NCI-H1417 treated with DMSO at 0.1 percent for 48 hours (cell line): ENCODE results near the gene UBE2S.
"Not testable (repeated sequence)": the region's sequence is repeated elsewhere in the genome, so short reads cannot be mapped to it uniquely, and the experiment has no call there.

Experiments
- DNase-seq: peaks from one replicate; lab custom pipeline; 2025; lab: John Stamatoyannopoulos, UW

Gene UBE2S

DNA sequence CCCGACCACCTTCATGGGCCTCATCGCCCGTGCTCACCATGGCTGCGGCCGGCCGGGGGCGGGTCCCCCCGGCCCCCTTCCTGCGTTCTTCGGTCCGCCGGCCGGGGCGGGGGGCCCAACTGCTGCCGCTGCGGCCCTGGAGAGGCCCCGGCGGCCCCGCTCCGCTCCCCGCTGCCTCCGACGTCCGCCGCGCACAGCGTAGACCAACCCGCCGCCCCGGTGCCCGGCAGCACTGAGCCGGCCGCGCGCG, at the start of gene UBE2S:
Gene UBE2S (minus strand): TSS at position 239 of the 250 bp plus-strand sequence. CDS start 199 bp downstream, at position 40.
- DNase-seq = not testable (repeated sequence)

- DNase-seq = no peak
Observed at GRCh38 chr19:55456347-55456746, 48.8 kb upstream of the UBE2S start.

DNA sequence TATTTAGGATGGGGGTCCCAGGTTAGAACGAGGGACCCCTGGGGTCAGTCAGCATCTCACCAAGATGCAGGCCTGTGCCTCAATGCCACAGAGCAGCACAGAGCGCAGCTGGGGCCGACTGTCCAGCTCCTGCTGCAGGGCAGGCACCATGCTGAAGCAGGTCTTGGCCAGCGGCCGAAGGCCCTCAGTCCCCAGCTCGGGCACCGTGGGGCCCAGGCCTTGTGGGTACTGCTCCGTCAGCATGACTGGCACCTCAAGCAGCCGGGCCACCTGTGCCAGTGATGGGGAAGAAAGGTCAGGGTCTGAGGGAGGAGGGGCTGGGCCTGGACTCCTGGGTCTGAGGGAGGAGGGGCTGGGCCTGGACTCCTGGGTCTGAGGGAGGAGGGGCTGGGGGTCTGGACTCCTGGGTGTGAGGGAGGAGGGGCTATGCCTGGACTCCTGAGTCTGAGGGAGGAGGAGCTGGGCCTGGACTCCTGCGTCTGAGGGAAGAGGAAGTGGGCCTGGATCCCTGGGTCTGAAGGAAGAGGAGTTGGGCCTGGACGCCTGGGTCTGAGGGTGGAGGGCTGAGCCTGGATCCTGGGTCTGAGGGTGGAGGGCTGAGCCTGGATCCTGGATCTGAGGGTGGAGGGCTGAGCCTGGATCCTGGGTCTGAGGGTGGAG, 48.1 kb upstream of the UBE2S start:
- no peak for DNase-seq

DNA sequence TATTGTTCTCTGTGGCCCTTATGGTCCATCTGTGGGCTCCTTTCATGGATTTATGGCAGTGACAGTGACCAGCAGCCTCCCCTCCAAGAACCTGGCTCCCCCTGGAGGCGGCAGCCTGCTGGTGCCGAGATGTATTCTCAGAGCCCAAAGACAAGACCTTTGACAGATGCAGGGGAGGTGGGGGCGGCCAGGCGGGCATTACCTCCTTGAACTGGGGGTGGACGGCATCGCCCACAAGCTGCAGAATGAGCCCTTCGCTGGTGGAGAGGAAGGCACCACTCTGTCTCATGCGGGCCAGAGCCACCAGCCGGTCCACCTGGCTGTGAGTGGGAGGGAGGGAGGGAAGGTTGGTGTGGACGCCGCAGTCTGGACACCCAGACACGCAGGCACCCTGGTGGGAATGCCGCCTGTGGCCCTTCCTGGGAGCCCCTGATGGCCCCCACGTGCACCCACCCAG, 47.2 kb upstream of the UBE2S start:
- no peak for DNase-seq

- DNase-seq = no peak
Observed at GRCh38 chr19:55453511-55454260, 46.1 kb upstream of the UBE2S start.

DNA sequence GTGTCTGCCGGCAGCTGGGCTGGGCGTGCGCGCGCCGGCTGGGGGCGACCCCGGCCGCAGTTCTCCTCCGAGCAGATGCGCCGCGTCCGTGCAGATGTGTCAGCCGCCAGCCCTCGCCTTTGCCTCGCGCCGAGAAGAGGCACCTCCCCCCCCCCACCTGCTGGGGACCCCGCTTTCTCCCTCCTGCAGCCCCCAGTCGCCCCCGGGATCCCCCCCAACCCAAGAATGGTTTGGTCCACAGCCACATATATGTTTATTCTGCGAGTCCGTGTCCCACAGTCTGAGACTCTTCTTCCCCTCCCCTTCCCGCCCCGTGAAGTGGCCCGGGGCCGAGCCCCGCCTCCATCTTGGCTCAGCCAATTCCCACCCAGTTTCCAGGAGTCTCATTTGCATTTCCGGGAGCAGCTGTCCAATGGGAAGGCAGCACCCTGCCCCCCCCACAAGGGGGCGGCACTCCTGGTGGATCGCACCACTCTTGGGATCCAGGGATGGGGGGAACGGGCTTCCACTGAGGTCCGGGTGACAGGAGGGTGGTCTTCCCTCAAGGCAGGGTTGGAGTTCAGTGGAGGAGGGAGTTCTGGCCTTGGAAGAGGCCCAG, 45.3 kb upstream of the UBE2S start:
- no peak for DNase-seq

DNA sequence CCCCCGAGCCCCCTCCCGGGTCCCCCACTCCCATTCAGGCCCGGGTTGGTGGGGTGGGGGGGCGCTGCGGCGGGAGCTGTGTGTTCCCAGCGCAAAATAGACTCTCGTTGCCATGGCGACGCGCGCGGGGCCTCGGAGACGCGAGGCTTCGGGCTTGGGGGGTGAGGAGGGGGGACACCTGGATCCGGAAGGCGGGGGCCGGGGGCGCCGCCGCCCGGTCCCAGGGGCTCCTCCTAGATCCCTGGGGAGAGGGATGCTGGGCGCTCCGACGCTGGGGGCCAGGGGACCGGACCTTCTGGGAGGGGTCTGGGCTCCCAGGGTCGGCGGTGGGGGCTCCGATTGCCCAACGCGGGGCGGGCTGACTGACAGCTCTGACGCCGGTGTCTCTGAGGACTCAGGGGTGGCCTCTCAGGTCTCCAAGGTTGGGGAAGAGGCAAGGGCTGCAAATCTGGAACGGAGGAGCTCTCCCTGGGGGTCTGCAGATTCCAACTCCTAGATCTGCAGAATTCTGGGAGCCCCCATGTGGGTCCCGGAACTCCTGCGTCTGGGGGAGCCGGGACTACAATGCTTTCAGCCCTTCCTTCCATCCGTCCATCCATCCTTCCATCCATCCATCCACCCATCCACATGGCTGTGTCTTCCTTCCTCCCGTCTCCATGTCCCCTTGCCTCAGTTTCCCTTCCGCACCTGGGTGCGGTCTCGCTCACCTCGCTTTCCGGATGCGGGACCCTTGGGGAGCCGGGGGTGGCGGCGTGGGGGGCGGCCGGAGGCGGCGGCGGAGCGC, 44.6 kb upstream of the UBE2S start:
- no peak for DNase-seq

GRCh38 chr19:55451163-55451964, 43.8 kb upstream of the UBE2S start:
- DNase-seq = no peak

DNA sequence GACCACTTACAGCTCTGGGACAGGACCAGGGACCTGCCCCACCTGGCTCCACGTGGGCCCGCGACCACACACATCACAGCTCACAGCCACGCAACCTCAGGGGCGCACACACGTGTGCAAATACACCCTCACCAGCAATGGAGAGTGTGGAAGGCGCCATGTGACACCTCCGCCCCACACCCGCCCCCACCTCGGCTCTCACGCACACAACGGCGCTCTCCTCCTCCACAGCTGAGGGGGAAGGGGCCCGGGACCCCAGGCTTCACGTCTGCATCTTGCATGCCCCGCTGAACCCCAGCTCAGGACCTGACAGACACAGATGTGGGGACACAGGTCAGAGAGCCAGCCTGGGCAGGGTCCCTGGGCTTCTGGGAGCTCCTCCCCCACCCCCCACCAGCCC, 41.9 kb upstream of the UBE2S start:
- no peak for DNase-seq

GRCh38 chr19:55448175-55448490, 40.5 kb upstream of the UBE2S start:
- not testable (repeated sequence) for DNase-seq

- DNase-seq = no peak
Observed at GRCh38 chr19:55447421-55448174, 40.0 kb upstream of the UBE2S start.

- no peak for DNase-seq
Observed at GRCh38 chr19:55446060-55446459, 38.5 kb upstream of the UBE2S start.

- DNase-seq = no peak
Observed at GRCh38 chr19:55444646-55445045, 37.1 kb upstream of the UBE2S start.

DNA sequence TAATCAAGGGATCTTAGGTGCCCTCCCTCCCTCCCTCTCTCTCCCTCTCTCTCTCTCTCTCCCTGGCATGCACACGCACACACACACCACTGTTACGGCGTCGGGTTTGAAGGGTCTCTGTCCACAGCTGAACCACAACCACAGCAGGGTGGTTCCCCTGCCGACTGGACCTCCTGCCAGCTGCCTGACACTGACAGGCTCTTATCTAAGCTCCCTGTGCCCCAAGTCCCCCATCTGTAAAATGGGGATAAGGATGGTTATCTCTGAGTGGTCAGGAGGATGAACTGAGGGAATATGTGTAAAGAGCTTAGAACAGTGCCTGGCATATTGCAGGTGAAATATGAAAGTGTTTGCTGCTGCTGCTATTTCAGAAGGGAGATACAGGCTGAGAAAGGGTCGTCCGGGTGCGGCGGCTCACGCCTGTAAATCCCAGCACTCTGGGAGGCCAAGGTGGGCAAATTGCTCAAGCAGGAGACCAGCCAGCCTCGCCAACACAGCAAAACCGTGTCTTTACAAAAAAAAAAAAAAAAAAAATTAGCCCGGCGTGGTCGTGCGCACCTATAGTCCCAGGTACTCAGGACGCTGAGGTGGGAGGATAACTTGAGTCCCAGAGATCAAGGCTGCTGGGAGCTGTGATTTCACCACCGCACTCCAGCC, 36.4 kb upstream of the UBE2S start:
- DNase-seq = no peak

GRCh38 chr19:55443045-55443823, 35.6 kb upstream of the UBE2S start, which contains the start of gene SHISA7:
SHISA7 (minus strand) TSS chr19:55443300; CDS start chr19:55442863, 437 bp downstream.
- DNase-seq = no peak

DNA sequence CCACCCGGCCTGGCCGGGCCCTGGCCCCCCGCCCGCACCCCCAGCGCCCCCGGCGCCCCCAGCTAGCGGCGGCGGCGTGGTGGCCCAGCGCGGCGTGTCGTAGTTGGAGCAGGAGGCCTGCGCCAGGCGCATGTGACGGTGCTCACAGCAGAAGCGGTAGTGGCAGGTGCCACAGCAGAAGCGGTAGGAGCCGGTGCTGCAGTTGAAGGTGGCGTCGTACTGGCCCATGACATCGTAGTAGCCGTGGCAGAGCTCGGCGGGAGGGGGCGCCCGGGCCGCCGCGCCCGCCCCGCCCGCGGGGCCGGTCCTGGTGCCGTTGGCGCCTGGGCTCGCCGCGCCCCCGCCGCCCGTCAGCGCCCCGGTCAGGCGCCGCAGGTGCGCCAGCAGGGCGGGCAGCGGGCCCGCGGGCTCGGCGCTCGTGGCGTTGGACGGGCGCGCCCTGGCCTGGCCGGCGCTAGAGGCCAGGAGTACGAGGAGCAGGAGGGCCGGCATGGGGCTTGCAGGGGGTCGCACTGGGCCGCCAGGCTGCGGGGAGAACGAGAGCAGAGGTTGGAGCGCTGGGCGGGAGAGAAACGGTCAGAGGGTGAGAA, 34.9 kb upstream of the UBE2S start:
- DNase-seq = no peak

GRCh38 chr19:55441692-55442321, 34.2 kb upstream of the UBE2S start:
- no peak for DNase-seq

DNA sequence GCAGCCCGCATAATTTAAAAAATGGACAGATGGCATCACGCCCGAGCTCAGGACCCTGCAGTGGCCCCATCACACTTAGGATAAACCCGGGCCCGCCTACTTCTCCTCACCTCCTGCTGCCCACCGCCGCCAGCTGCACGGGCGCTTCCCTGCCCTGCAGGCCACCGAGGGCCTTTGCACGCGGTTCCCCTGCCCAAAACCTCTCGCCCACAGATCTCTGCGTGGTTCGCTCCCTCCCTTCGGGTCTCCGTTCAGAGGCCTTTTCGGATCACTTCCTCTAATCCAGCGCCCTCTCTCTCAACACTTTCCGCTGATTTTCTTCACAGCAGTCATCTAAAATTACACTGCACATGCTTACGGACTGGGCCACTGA, 33.7 kb upstream of the UBE2S start:
- DNase-seq = no peak
